ENCODE results near the gene OTOG.

Gene OTOG

DNA sequence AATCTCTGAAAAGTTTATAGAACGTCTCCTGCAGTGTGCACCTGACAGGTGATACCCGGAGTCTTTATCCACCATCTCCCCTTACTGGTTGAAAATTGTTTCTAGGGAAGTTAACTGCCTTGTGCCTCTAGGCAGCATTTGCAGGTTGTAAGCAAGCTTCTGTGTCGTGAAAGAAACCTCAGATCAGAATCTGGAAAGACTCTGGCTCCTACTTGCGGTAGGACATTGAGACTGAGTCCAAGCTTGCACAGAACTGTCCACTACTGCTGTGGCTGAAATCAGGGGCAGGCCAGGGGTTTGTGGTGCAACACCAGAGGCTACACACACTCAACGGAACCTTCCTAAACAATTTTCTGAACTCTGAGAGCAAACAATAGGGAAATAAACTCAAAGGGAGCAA is 137.5 kb downstream of the OTOG start:
- no peak for TF ChIP-seq ZNF274 (IDR thresholded peaks at IDR 0.05; ENCODE audit: low read depth, low read length)
- no peak overlapping the region for H3K4me3 ChIP-seq (ENCODE audit: low read length)

GRCh38 chr11:17686231-17686980 is 139.3 kb downstream of the OTOG start:
- H3K4me3 ChIP-seq (ENCODE audit: low read length), result no peak overlapping the region
- no peak for TF ChIP-seq ZNF274 (IDR thresholded peaks at IDR 0.05; ENCODE audit: low read depth, low read length)

- H3K4me3 ChIP-seq (ENCODE audit: low read length), result no peak overlapping the region
- no peak for TF ChIP-seq ZNF274 (IDR thresholded peaks at IDR 0.05; ENCODE audit: low read depth, low read length)
Measured at GRCh38 chr11:17687946-17688670, 141.0 kb downstream of the OTOG start.

- no peak for TF ChIP-seq ZNF274 (IDR thresholded peaks at IDR 0.05; ENCODE audit: low read depth, low read length)
- H3K4me3 ChIP-seq (ENCODE audit: low read length), result no peak overlapping the region
Measured at GRCh38 chr11:17691550-17691949, 144.5 kb downstream of the OTOG start.

DNA sequence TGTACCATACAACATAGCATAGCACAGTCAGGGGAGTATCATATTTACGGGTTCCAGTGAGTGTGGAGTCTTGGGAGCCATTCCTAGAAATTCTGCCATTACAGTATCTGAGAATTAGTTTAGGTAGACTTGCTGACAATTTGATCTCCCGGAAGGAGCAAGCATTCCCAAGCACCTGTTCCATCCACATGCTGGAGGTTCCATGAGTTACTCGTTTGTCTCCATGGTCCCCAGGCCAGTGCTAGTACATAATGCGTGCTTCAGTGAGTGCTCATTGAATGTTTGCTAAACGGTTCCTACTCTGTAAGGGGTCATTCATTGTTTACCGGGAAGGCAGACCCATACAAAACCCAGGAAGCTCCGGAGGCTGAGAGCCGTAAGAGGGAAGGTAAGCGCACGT is 144.9 kb downstream of the OTOG start:
- TF ChIP-seq ZNF274 (IDR thresholded peaks at IDR 0.05; ENCODE audit: low read depth, low read length), result no peak
- no peak overlapping the region for H3K4me3 ChIP-seq (ENCODE audit: low read length)

DNA sequence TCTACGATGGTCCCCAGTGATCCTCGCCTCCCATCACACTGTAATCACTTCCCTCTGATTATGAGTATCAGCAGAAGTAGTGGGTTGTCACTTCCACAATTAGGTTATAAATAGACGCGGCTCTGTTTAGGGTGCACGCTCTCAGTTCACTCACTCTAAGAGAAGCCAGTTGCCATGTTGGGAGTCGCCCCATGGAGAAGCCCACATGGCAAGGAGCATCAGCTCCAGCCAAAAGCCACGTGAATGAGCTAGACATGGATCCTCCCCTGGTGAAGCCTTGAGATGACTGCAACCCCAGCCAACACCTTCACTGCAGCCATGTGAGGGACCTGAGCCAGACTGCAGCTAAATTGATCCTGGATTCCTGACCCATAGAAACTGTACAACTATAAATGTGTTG is 145.9 kb downstream of the OTOG start:
- no peak overlapping the region for H3K4me3 ChIP-seq (ENCODE audit: low read length)
- no peak for TF ChIP-seq ZNF274 (IDR thresholded peaks at IDR 0.05; ENCODE audit: low read depth, low read length)

DNA sequence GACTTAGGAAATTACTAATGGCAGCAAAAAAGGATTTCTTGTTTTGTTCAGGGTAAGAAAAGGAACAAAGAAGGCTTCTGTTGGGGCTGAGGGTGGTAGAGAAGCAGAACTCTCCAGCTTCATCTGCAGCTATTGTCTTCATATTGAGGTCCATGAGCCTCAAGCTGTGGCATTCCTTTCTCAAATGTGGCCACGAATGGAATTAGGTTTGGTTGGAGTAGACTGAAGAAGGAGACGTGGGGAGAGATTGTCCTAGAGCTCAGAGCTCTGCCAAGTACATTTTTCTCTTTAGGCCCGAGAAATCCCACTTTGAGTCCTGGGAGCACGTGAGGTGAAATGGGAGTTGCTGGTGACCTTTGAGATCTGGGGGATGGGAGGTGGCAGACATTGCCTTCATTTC is 146.5 kb downstream of the OTOG start:
- no peak for TF ChIP-seq ZNF274 (IDR thresholded peaks at IDR 0.05; ENCODE audit: low read depth, low read length)

GRCh38 chr11:17694494-17695110 is 147.5 kb downstream of the OTOG start:
- no peak for TF ChIP-seq ZNF274 (IDR thresholded peaks at IDR 0.05; ENCODE audit: low read depth, low read length)
- no peak overlapping the region for H3K4me3 ChIP-seq (ENCODE audit: low read length)

More for the DNA sequence above, 146.5 kb downstream of the OTOG start:
- no peak overlapping the region for H3K4me3 ChIP-seq (ENCODE audit: low read length)

- TF ChIP-seq ZNF274 (IDR thresholded peaks at IDR 0.05; ENCODE audit: low read depth, low read length), result no peak
- H3K4me3 ChIP-seq (ENCODE audit: low read length), result no peak overlapping the region
Measured at GRCh38 chr11:17695454-17696441, 148.7 kb downstream of the OTOG start.

DNA sequence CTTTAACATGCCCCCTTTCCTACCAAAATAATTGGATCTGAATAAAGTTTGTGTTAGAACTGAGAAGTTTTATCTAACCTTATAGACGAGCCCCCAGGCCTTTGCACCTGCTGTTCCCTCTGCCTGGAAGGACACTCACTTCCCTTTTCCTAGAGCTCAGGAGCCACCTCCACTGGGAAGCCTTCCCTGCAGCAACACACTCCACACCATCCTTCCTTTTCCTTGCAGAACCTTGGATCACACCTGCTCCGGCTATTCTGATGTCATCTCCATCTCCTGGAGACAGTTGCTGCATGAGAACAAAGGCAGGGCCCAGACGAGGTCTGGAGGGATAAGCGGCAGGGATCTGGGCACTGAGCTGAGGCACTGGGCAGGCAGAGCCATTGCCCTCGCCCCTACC is 149.7 kb downstream of the OTOG start:
- H3K4me3 ChIP-seq (ENCODE audit: low read length), result no peak overlapping the region
- TF ChIP-seq ZNF274 (IDR thresholded peaks at IDR 0.05; ENCODE audit: low read depth, low read length), result no peak

Measured in GM08714 (cell line).